Immature natural killer cell (primary cell): ENCODE data around the gene ACTR6. TPM values are rescaled to one million over a fixed set of nuclear protein-coding genes. Genes with fewer than 3 reads are reported as not detected.

Experiments used
- DNase-seq, 3 donors: peaks; one replicate each; pipeline ENCODE4 v3.0.0; 2022; ENCODE audit warnings: mixed read lengths in 1 of 3
- H3K27ac Mint-ChIP-seq, 6 donors: one replicate each; pipeline ENCODE4 v1.8.0; 2020; ENCODE audit warnings: mixed read lengths in 6 of 6, mild to moderate bottlenecking in 5 of 6, inconsistent platforms in 4 of 6, moderate library complexity in 3 of 6
- H3K27me3 Mint-ChIP-seq, 3 donors: one replicate each; pipeline ENCODE4 v1.8.0; 2020 to 2021; ENCODE audit warnings: low read depth in 3 of 3, mild to moderate bottlenecking in 3 of 3, mixed read lengths in 3 of 3, moderate library complexity in 3 of 3, inconsistent platforms in 1 of 3
- H3K36me3 Mint-ChIP-seq, 3 donors: one replicate each; pipeline ENCODE4 v1.8.0; 2020; ENCODE audit warnings: mixed read lengths in 3 of 3, inconsistent platforms in 2 of 3, mild to moderate bottlenecking in 2 of 3
- H3K4me1 Mint-ChIP-seq, 2 donors: one replicate each; pipeline ENCODE4 v1.8.0; 2020; ENCODE audit warnings: inconsistent platforms in 2 of 2, mild to moderate bottlenecking in 2 of 2, mixed read lengths in 2 of 2, moderate library complexity in 1 of 2
- H3K4me3 Mint-ChIP-seq, 5 donors: one replicate each; pipeline ENCODE4 v1.8.0; 2020; ENCODE audit warnings: mild to moderate bottlenecking in 5 of 5, mixed read lengths in 5 of 5, inconsistent platforms in 3 of 5, moderate library complexity in 3 of 5
- H3K9me3 Mint-ChIP-seq, 6 donors: one replicate each; pipeline ENCODE4 v1.8.0; 2020; ENCODE audit warnings: mild to moderate bottlenecking in 6 of 6, mixed read lengths in 6 of 6, inconsistent platforms in 4 of 6, moderate library complexity in 3 of 6
- polyA plus RNA-seq, 3 donors: library from polyadenylated mRNA; unstranded; fragments of 300-500 nt; fragmentation: Illumina TruSeq; gene quantifications; one replicate each; pipeline ENCODE4 v1.2.3, GENCODE V29; 2021

ACTR6 gene
- 10 to 100 TPM; 40.6 to 54.6 (median 41.3) TPM for polyA plus RNA-seq

GRCh38 chr12:100200463-100201181 is at the start of gene ACTR6:
TSS of gene ACTR6 (plus strand) at chr12:100200815. CDS start at chr12:100200852, 37 bp downstream.
- no peaks in the 10 kb centered on the region for H3K9me3 Mint-ChIP-seq
- H3K4me3 Mint-ChIP-seq = peak within 1 kb of the TSS; percentile 96 to 100 (median 97)
- H3K4me1 Mint-ChIP-seq = peaks cover 38% of the 10 kb centered on the region in 2 donors
- peaks cover 3 to 4% (median 3%) of the 10 kb centered on the region in 3 donors for H3K36me3 Mint-ChIP-seq
- H3K27me3 Mint-ChIP-seq = peaks cover 11 to 13% (median 12%) of the 10 kb centered on the region in 3 donors
- peak; percentile 96 to 97 (median 97) for DNase-seq
- H3K27ac Mint-ChIP-seq = peak within 1 kb of the TSS; percentile 98 to 100 (median 99)

GRCh38 chr12:100151769-100152168 is 48.8 kb upstream of the ACTR6 start:
- Mint-ChIP-seq H3K27me3 (peaks cover 0 to 2% (median 1%) of the 10 kb centered on the region in 3 donors), H3K27ac (no peak overlapping the region), H3K4me3 (no peak overlapping the region), H3K9me3 (no peaks in the 10 kb centered on the region), H3K4me1 (peaks cover 6 to 7% of the 10 kb centered on the region in 2 donors), H3K36me3 (no peaks in the 10 kb centered on the region)
- no peak for DNase-seq

- peaks cover 6 to 7% of the 10 kb centered on the region in 2 donors for H3K4me1 Mint-ChIP-seq
- no peak for DNase-seq
- H3K27ac Mint-ChIP-seq = no peak overlapping the region
- no peaks in the 10 kb centered on the region for H3K9me3 Mint-ChIP-seq
- H3K36me3 Mint-ChIP-seq = no peaks in the 10 kb centered on the region
- no peak overlapping the region for H3K4me3 Mint-ChIP-seq
- H3K27me3 Mint-ChIP-seq = peaks cover 0 to 1% (median 0%) of the 10 kb centered on the region in 3 donors
Measured at GRCh38 chr12:100153131-100153530, 47.5 kb upstream of the ACTR6 start.

GRCh38 chr12:100154474-100155247 is 46.0 kb upstream of the ACTR6 start:
- Mint-ChIP-seq H3K27ac (peak overlapping the region in 1 of 6 donors; percentile 32), H3K27me3 (peaks cover 0 to 1% (median 0%) of the 10 kb centered on the region in 3 donors), H3K4me1 (peaks cover 6 to 7% of the 10 kb centered on the region in 2 donors), H3K4me3 (no peak overlapping the region), H3K9me3 (no peaks in the 10 kb centered on the region), H3K36me3 (no peaks in the 10 kb centered on the region)
- peak; percentile 56 to 63 (median 56) for DNase-seq

- Mint-ChIP-seq H3K4me1 (peaks cover 6 to 7% of the 10 kb centered on the region in 2 donors), H3K36me3 (no peaks in the 10 kb centered on the region), H3K9me3 (no peaks in the 10 kb centered on the region), H3K4me3 (no peak overlapping the region), H3K27me3 (peaks cover 0 to 1% (median 0%) of the 10 kb centered on the region in 3 donors), H3K27ac (no peak overlapping the region)
- DNase-seq = no peak
Measured at GRCh38 chr12:100156731-100157426, 43.7 kb upstream of the ACTR6 start.

- no peak for DNase-seq
- H3K4me3 Mint-ChIP-seq = no peak overlapping the region
Measured at GRCh38 chr12:100157427-100157821, 43.2 kb upstream of the ACTR6 start.

GRCh38 chr12:100158535-100158934 is 42.1 kb upstream of the ACTR6 start:
- Mint-ChIP-seq H3K36me3 (no peaks in the 10 kb centered on the region), H3K27ac (no peak overlapping the region), H3K4me1 (peaks cover 9% of the 10 kb centered on the region in 2 donors), H3K9me3 (no peaks in the 10 kb centered on the region), H3K4me3 (no peak overlapping the region), H3K27me3 (peaks cover 0 to 1% (median 0%) of the 10 kb centered on the region in 3 donors)
- no peak for DNase-seq

More at GRCh38 chr12:100157427-100157821, 43.2 kb upstream of the ACTR6 start:
- H3K36me3 Mint-ChIP-seq = no peaks in the 10 kb centered on the region
- H3K27me3 Mint-ChIP-seq = peaks cover 0 to 1% (median 0%) of the 10 kb centered on the region in 3 donors
- H3K27ac Mint-ChIP-seq = no peak overlapping the region
- no peaks in the 10 kb centered on the region for H3K9me3 Mint-ChIP-seq
- peaks cover 6 to 7% of the 10 kb centered on the region in 2 donors for H3K4me1 Mint-ChIP-seq

GRCh38 chr12:100159391-100160104 is 41.1 kb upstream of the ACTR6 start:
- Mint-ChIP-seq H3K27ac (peak overlapping the region in 1 of 6 donors; percentile 13), H3K36me3 (no peaks in the 10 kb centered on the region), H3K9me3 (no peaks in the 10 kb centered on the region), H3K27me3 (peaks cover 0 to 1% (median 1%) of the 10 kb centered on the region in 3 donors), H3K4me3 (no peak overlapping the region), H3K4me1 (peaks cover 12 to 17% of the 10 kb centered on the region in 2 donors)
- DNase-seq = no peak

- Mint-ChIP-seq H3K9me3 (no peaks in the 10 kb centered on the region), H3K27ac (peak overlapping the region in 3 of 6 donors; percentile 25 to 72 (median 37)), H3K27me3 (peaks cover 0 to 3% (median 1%) of the 10 kb centered on the region in 3 donors), H3K36me3 (no peaks in the 10 kb centered on the region), H3K4me1 (peaks cover 9 to 11% of the 10 kb centered on the region in 2 donors), H3K4me3 (peak overlapping the region; percentile 54 to 80 (median 62))
- DNase-seq = peak; percentile 41 to 60 (median 51)
Measured at GRCh38 chr12:100163416-100164152, 37.0 kb upstream of the ACTR6 start.

- no peak for DNase-seq
- H3K27me3 Mint-ChIP-seq = peaks cover 0 to 3% (median 1%) of the 10 kb centered on the region in 3 donors
- H3K9me3 Mint-ChIP-seq = no peaks in the 10 kb centered on the region
- H3K36me3 Mint-ChIP-seq = no peaks in the 10 kb centered on the region
- peak overlapping the region; percentile 54 to 80 (median 62) for H3K4me3 Mint-ChIP-seq
- H3K27ac Mint-ChIP-seq = peak overlapping the region in 2 of 6 donors; percentile 25 to 72
- peaks cover 9 to 11% of the 10 kb centered on the region in 2 donors for H3K4me1 Mint-ChIP-seq
Measured at GRCh38 chr12:100164153-100164704, 36.4 kb upstream of the ACTR6 start.

- Mint-ChIP-seq H3K9me3 (no peaks in the 10 kb centered on the region), H3K4me3 (no peak overlapping the region), H3K27ac (no peak overlapping the region), H3K36me3 (no peaks in the 10 kb centered on the region), H3K27me3 (peaks cover 0 to 6% (median 1%) of the 10 kb centered on the region in 3 donors), H3K4me1 (peaks cover 9 to 11% of the 10 kb centered on the region in 2 donors)
- DNase-seq = no peak
Measured at GRCh38 chr12:100165356-100165755, 35.3 kb upstream of the ACTR6 start.

GRCh38 chr12:100166232-100166631 is 34.4 kb upstream of the ACTR6 start:
- no peaks in the 10 kb centered on the region for H3K9me3 Mint-ChIP-seq
- DNase-seq = no peak
- H3K4me1 Mint-ChIP-seq = peaks cover 9 to 11% of the 10 kb centered on the region in 2 donors
- H3K27me3 Mint-ChIP-seq = peaks cover 0 to 6% (median 1%) of the 10 kb centered on the region in 3 donors
- no peak overlapping the region for H3K4me3 Mint-ChIP-seq
- H3K36me3 Mint-ChIP-seq = no peaks in the 10 kb centered on the region
- H3K27ac Mint-ChIP-seq = no peak overlapping the region
